Lower lobe of right lung (tissue), 2 donors: ENCODE measurements around the gene NUB1. TPM values are rescaled to one million over a fixed set of nuclear protein-coding genes. Genes with fewer than 3 reads are reported as not detected.
A peak's percentile ranks its signal among the peaks of the same experiment; 100 is the strongest.

ENCODE experiments used
- ATAC-seq, 2 donors: fragments of 200-7000 bp; cut with Tn5 transposase; one replicate each; pipeline ENCODE4 v1.9.1; 2020 to 2022; ENCODE audit warnings: mild to moderate bottlenecking in 2 of 2, moderate library complexity in 2 of 2
- DNase-seq: peaks from one replicate; pipeline ENCODE4 v3.0.0-alpha.2; 2020
- H3K27ac ChIP-seq: fragments of 200-600 bp; one replicate; pipeline ENCODE4 v1.8.0; 2022
- H3K27me3 ChIP-seq: fragments of 200-600 bp; one replicate; pipeline ENCODE4 v1.8.0; 2022; ENCODE audit warnings: low read depth
- H3K36me3 ChIP-seq: fragments of 200-600 bp; one replicate; pipeline ENCODE4 v1.8.0; 2022; ENCODE audit warnings: mild to moderate bottlenecking
- H3K4me1 ChIP-seq: fragments of 200-600 bp; one replicate; pipeline ENCODE4 v1.8.0; 2022
- H3K4me3 ChIP-seq: fragments of 200-600 bp; one replicate; pipeline ENCODE4 v1.8.0; 2022; ENCODE audit warnings: mild to moderate bottlenecking
- H3K9me3 ChIP-seq: fragments of 200-600 bp; one replicate; pipeline ENCODE4 v1.8.0; 2022
- intact Hi-C: fragments of 100-400 bp; cut with DNase I; formaldehyde crosslinking; loops from one replicate; pipeline ENCODE4 v1.11.0; 2022
- total RNA-seq: library from RNA; stranded (reverse); fragmentation: NEBNext Ultra II Directional; extraction: Animal tissue kit (Norgen Biotek cat#: 25700); gene quantifications from one replicate; pipeline ENCODE4 v1.2.1, GENCODE V29; 2021
- TF ChIP-seq, protein P1 (sequence below): fragments of 200-600 bp; IDR thresholded peaks from one replicate; pipeline ENCODE4 v1.8.0; 2022; ENCODE audit warnings: antibody characterized with exemption, mild to moderate bottlenecking
- donor health status: DM: no; HTN: yes; CAD: no; lungs with severe emphysema.

Gene NUB1
- total RNA-seq, 1 donor from 2014 or later, result 53.7 TPM

- TF ChIP-seq, protein P1, sequence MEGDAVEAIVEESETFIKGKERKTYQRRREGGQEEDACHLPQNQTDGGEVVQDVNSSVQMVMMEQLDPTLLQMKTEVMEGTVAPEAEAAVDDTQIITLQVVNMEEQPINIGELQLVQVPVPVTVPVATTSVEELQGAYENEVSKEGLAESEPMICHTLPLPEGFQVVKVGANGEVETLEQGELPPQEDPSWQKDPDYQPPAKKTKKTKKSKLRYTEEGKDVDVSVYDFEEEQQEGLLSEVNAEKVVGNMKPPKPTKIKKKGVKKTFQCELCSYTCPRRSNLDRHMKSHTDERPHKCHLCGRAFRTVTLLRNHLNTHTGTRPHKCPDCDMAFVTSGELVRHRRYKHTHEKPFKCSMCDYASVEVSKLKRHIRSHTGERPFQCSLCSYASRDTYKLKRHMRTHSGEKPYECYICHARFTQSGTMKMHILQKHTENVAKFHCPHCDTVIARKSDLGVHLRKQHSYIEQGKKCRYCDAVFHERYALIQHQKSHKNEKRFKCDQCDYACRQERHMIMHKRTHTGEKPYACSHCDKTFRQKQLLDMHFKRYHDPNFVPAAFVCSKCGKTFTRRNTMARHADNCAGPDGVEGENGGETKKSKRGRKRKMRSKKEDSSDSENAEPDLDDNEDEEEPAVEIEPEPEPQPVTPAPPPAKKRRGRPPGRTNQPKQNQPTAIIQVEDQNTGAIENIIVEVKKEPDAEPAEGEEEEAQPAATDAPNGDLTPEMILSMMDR, result no peak
- intact Hi-C loops, result no loop called here
- DNase-seq, result no peak
- no peaks in the 10 kb centered on the region for H3K27me3 ChIP-seq
- H3K9me3 ChIP-seq, result peaks cover 5% of the 10 kb centered on the region
- no peaks in the 10 kb centered on the region for H3K36me3 ChIP-seq
- ATAC-seq, result peak; percentile 37 to 57
- H3K4me1 ChIP-seq, result peaks cover 8% of the 10 kb centered on the region
- H3K4me3 ChIP-seq, result no peak overlapping the region
- no peak overlapping the region for H3K27ac ChIP-seq
These were observed 75.3 kb downstream of the NUB1 start for GRCh38 chr7:151416941-151417315.

DNA sequence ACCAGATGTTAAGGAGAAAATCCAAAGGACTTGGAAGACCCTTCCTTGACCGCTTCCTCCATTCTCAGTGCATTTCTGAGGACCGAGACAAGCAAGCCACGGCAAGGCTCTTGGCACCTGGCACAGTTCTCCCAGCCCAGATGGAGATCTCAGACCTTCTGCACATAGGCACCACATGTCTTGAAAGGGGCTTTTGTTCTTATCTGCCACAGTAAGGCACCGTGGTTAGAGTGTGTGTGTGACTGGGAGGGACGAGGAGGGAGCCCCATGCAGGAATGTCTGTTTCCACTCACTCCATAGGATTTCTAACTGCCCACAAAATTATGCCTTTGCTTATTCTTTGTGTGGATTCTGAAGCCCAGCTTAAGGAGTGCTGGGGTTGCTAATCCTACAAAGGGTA lies 78.5 kb downstream of the NUB1 start:
- intact Hi-C loops, result no loop called here
- Histone ChIP-seq H3K4me3 (no peak overlapping the region), H3K36me3 (no peaks in the 10 kb centered on the region), H3K27me3 (no peaks in the 10 kb centered on the region), H3K9me3 (peaks cover 5% of the 10 kb centered on the region), H3K27ac (no peak overlapping the region), H3K4me1 (peaks cover 8% of the 10 kb centered on the region)
- DNase-seq, result no peak
- TF ChIP-seq, protein P1, result no peak
- ATAC-seq, result no peak

- intact Hi-C loops, result no loop called here
- no peak for ATAC-seq
These were observed 80.6 kb downstream of the NUB1 start for GRCh38 chr7:151422212-151422611.

DNA sequence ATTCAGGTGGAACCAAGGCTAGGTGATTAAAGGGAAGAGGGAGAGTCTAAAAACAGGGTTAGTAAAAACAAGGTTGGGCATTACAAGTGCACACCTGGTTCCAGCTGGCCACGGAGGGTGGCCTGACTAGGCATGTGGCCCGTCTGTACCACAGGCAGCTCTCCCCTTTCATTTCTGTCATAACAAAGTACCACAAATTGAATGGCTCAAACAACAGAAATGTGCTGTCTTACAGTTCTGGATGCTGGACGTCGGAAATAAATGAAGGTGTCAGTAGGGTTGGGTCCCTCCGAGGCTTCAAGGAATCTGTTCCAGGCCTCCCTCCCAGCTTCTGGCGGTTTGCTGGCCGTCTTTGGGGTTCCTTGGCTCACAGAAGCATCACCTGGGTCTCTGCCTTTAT lies 81.6 kb downstream of the NUB1 start:
- no peak overlapping the region for H3K4me3 ChIP-seq
- intact Hi-C loops, result no loop called here
- H3K36me3 ChIP-seq, result no peaks in the 10 kb centered on the region
- peaks cover 22% of the 10 kb centered on the region for H3K4me1 ChIP-seq
- DNase-seq (no peak), ATAC-seq (no peak)
- H3K27ac ChIP-seq, result no peak overlapping the region
- H3K9me3 ChIP-seq, result peaks cover 5% of the 10 kb centered on the region
- H3K27me3 ChIP-seq, result no peaks in the 10 kb centered on the region
- TF ChIP-seq, protein P1, result no peak

More at GRCh38 chr7:151422212-151422611, 80.6 kb downstream of the NUB1 start:
- H3K27ac ChIP-seq, result no peak overlapping the region
- H3K36me3 ChIP-seq, result no peaks in the 10 kb centered on the region
- peaks cover 5% of the 10 kb centered on the region for H3K9me3 ChIP-seq
- peaks cover 11% of the 10 kb centered on the region for H3K4me1 ChIP-seq
- no peaks in the 10 kb centered on the region for H3K27me3 ChIP-seq
- H3K4me3 ChIP-seq, result no peak overlapping the region
- TF ChIP-seq, protein P1, result no peak
- DNase-seq, result no peak

- Histone ChIP-seq H3K4me3 (no peak overlapping the region), H3K27me3 (no peaks in the 10 kb centered on the region), H3K27ac (no peak overlapping the region), H3K9me3 (peaks cover 5% of the 10 kb centered on the region), H3K4me1 (peaks cover 29% of the 10 kb centered on the region), H3K36me3 (no peaks in the 10 kb centered on the region)
- ATAC-seq (no peak), DNase-seq (no peak)
- TF ChIP-seq, protein P1, result no peak
- intact Hi-C loops, result no loop called here
These were observed 82.3 kb downstream of the NUB1 start for GRCh38 chr7:151423936-151424335.

DNA sequence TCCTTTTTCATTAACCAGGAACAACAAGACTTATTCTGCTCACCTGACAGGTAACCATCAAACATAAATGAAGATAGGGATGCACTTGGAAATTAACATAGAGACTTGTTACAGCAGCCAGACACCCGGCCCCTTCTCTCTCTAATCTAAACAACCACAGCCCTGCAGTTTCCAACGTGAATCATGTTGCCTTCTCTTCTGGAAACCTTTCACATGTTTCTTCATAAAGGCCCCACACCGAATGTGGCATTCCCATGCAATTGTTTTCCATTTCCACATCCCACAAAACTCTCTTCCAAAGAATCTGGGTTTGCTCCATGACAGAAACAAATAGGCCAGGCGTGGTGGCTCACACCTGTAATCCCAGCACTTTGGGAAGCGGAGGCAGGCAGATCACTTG lies 83.2 kb downstream of the NUB1 start:
- intact Hi-C loops, result no loop called here
- Histone ChIP-seq H3K4me1 (peaks cover 37% of the 10 kb centered on the region), H3K36me3 (no peaks in the 10 kb centered on the region), H3K4me3 (no peak overlapping the region), H3K27ac (no peak overlapping the region), H3K9me3 (no peaks in the 10 kb centered on the region), H3K27me3 (no peaks in the 10 kb centered on the region)
- TF ChIP-seq, protein P1, result no peak
- ATAC-seq (no peak), DNase-seq (no peak)
